K562 (cell line): ENCODE results near the gene MESP1. TPM values are rescaled to one million over a fixed set of nuclear protein-coding genes. Genes with fewer than 3 reads are reported as not detected.

Source experiments
- ATAC-seq: fragments of 200-7000 bp; cut with Tn5 transposase; 3 replicates; pipeline ENCODE4 v1.9.1; 2020; ENCODE audit warnings: moderate library complexity
- BruUV-seq: library from RNA; stranded (reverse); fragments of 400-500 nt; replicated peaks from 2 replicates; lab custom pipeline; 2021; lab: Mats Ljungman, UMichigan
- CTCF ChIA-PET: fragments of 300-600 bp; formaldehyde crosslinking; extraction: SDS; loops from one replicate; lab custom pipeline; 2021; ENCODE audit warnings: low intra/inter-chr PET ratio; lab: Yijun Ruan, JAX
- POLR2A ChIA-PET: fragments of 300-600, 350-650 bp; sonication (Branson Sonifier 250); formaldehyde crosslinking; extraction: SDS; loops from one replicate; lab custom pipeline; 2021; ENCODE audit warnings: antibody characterized with exemption, inconsistent platforms; lab: Yijun Ruan, JAX
- DNase-seq, 4 experiments: peaks; one replicate each; pipeline versions ENCODE4 v3.0.0 to v3.0.0-alpha.2; 2011 to 2018; ENCODE audit warnings: low spot score in 3 of 4, mixed read lengths in 3 of 4; ENCODE audit errors: extremely low read depth in 1 of 4
- FAIRE-seq: peaks from 2 replicates; lab custom pipeline; 2011; peaks lifted over from hg19 to GRCh38; lab: Jason Lieb, UNC
- H2AFZ ChIP-seq: 2 replicates; pipeline ENCODE4 v1.6.0; 2011; ENCODE audit warnings: low read depth, low read length, control low read depth, inconsistent platforms
- H3K27ac ChIP-seq: fragments of 200-600 bp; 3 replicates; pipeline ENCODE4 v1.8.0; 2011; ENCODE audit warnings: low read depth, mild to moderate bottlenecking, control low read depth, inconsistent platforms, low read length, moderate library complexity, mixed read lengths; ENCODE audit errors: extremely low read depth
- H3K27me3 ChIP-seq, 2 experiments: fragments of 300-600 bp in 1 of 2; 2 replicates in 1 of 2; 3 replicates in 1 of 2; pipeline versions ENCODE4 v1.6.0 to v1.8.0; 2011; ENCODE audit warnings: inconsistent platforms in 2 of 2, low read length in 2 of 2, mild to moderate bottlenecking in 1 of 2, mixed read lengths in 1 of 2, moderate library complexity in 1 of 2; ENCODE audit not compliant: control insufficient read depth in 2 of 2, insufficient read depth in 2 of 2
- H3K36me3 ChIP-seq: fragments of 300-600 bp; 3 replicates; pipeline ENCODE4 v1.8.0; 2011; ENCODE audit warnings: mild to moderate bottlenecking, low read length, inconsistent platforms; ENCODE audit not compliant: control insufficient read depth, insufficient read depth
- H3K4me1 ChIP-seq, 2 experiments: fragments of 200-600 bp in 1 of 2; replicated peaks in 1 of 2; 2 replicates in 1 of 2; 3 replicates in 1 of 2; pipeline versions ENCODE4 v1.5.1 to v1.8.0; 2011; ENCODE audit warnings: inconsistent platforms in 2 of 2, low read length in 2 of 2, mild to moderate bottlenecking in 1 of 2, mixed read lengths in 1 of 2, moderate library complexity in 1 of 2; ENCODE audit not compliant: control insufficient read depth in 2 of 2, insufficient read depth in 2 of 2
- H3K4me2 ChIP-seq: 2 replicates; pipeline ENCODE4 v1.6.1; 2011; ENCODE audit warnings: low read length, control low read depth, inconsistent platforms, mixed read lengths; ENCODE audit not compliant: insufficient read depth
- H3K4me3 ChIP-seq: fragments of 200-600 bp; sonication (generic), shearing (Covaris generic); 2 replicates; pipeline ENCODE4 v1.5.1; 2016; ENCODE audit warnings: control low read depth, inconsistent platforms
- H3K79me2 ChIP-seq: fragments of 200-600 bp; 3 replicates; pipeline ENCODE4 v1.8.0; 2011; ENCODE audit warnings: low read length, inconsistent platforms; ENCODE audit not compliant: control insufficient read depth, insufficient read depth
- H3K9ac ChIP-seq, 2 experiments: 2 replicates each; pipeline versions ENCODE4 v1.6.0 to v1.6.1; 2011; ENCODE audit warnings: low read depth in 2 of 2, low read length in 2 of 2, control low read depth in 1 of 2, inconsistent platforms in 1 of 2, mild to moderate bottlenecking in 1 of 2, mixed read lengths in 1 of 2; ENCODE audit not compliant: insufficient read depth in 1 of 2
- H3K9me1 ChIP-seq: one replicate; pipeline ENCODE4 v1.6.0; 2011; ENCODE audit warnings: inconsistent platforms, mild to moderate bottlenecking, low read length, moderate library complexity; ENCODE audit not compliant: control insufficient read depth, insufficient read depth
- H3K9me3 ChIP-seq: replicated peaks from 2 replicates; pipeline ENCODE4 v1.5.1; 2011; ENCODE audit warnings: low read depth, low read length, inconsistent platforms; ENCODE audit not compliant: control insufficient read depth, insufficient read depth
- H4K20me1 ChIP-seq: replicated peaks from 2 replicates; pipeline ENCODE4 v1.6.1; 2011; ENCODE audit warnings: low read length, inconsistent platforms, mixed read lengths; ENCODE audit not compliant: control insufficient read depth, insufficient read depth
- ARID2 ChIP-seq: fragments of 450-650 bp; IDR thresholded peaks from 2 replicates; pipeline ENCODE4 v1.6.1; 2017; ENCODE audit warnings: antibody characterized with exemption, mild to moderate bottlenecking
- BHLHE40 ChIP-seq: IDR thresholded peaks from 2 replicates; pipeline ENCODE4 v1.6.1; 2011; ENCODE audit warnings: low read length, improper control_type of control experiment
- CREBBP ChIP-seq: IDR thresholded peaks from one replicate; pipeline ENCODE4 v1.6.1; 2012; ENCODE audit warnings: low read depth, mild to moderate bottlenecking, control low read depth, inconsistent platforms, low read length
- FOS ChIP-seq: IDR thresholded peaks from 3 replicates; pipeline ENCODE4 v1.6.1; 2011; ENCODE audit not compliant: insufficient read length; ENCODE audit errors: extremely low read depth
- HCFC1 ChIP-seq: IDR thresholded peaks from 2 replicates; pipeline ENCODE4 v1.6.1; 2012; ENCODE audit warnings: low read depth, low read length, improper control_type of control experiment
- KHSRP ChIP-seq: fragments of 450-650 bp; IDR thresholded peaks from 2 replicates; pipeline ENCODE4 v1.6.1; 2017
- KLF16 ChIP-seq: IDR thresholded peaks from 2 replicates; pipeline ENCODE4 v1.6.1; 2016; ENCODE audit warnings: antibody characterized with exemption
- L3MBTL2 ChIP-seq: fragments of 450-650 bp; IDR thresholded peaks from 2 replicates; pipeline ENCODE4 v1.6.1; 2016; ENCODE audit warnings: mild to moderate bottlenecking, moderate library complexity
- RAD21 ChIP-seq, 2 experiments: fragments of 250-450 bp in 1 of 2; fragments of 450-650 bp in 1 of 2; sonication (Bioruptor Pico) in 1 of 2; formaldehyde crosslinking in 1 of 2; IDR thresholded peaks in 1 of 2; conservative IDR thresholded peaks in 1 of 2; 2 replicates each; pipeline versions ENCODE4 v1.4.0 to v1.8.0; 2020 to 2022; ENCODE audit warnings: mild to moderate bottlenecking in 2 of 2, moderate library complexity in 1 of 2
- RB1 ChIP-seq: fragments of 450-650 bp; IDR thresholded peaks from 2 replicates; pipeline ENCODE4 v1.6.1; 2017; ENCODE audit warnings: low read depth, mild to moderate bottlenecking
- TAF9B ChIP-seq: fragments of 450-650 bp; IDR thresholded peaks from 2 replicates; pipeline ENCODE4 v1.6.1; 2018; ENCODE audit warnings: mild to moderate bottlenecking; ENCODE audit not compliant: partially characterized antibody
- TBP ChIP-seq: optimal IDR thresholded peaks from 2 replicates; pipeline ENCODE3; 2011; ENCODE audit warnings: low read depth, low read length, improper control_type of control experiment
- TEAD4 ChIP-seq, 2 experiments: sonication (generic) in 1 of 2; formaldehyde crosslinking in 1 of 2; IDR thresholded peaks; 2 replicates each; pipeline versions ENCODE4 v1.6.1 to v1.8.0; 2012 to 2022; ENCODE audit warnings: borderline replicate concordance in 1 of 2, inconsistent platforms in 1 of 2, low read length in 1 of 2, mild to moderate bottlenecking in 1 of 2, missing genetic modification reagents in 1 of 2
- ZNF41 ChIP-seq: fragments of 250-450 bp; sonication (Bioruptor Pico); conservative IDR thresholded peaks from 2 replicates; pipeline ENCODE4 v1.4.0; 2020; ENCODE audit warnings: mild to moderate bottlenecking
- ZNF507 ChIP-seq: conservative IDR thresholded peaks from 2 replicates; pipeline ENCODE4 v1.6.1; 2017; ENCODE audit warnings: missing genetic modification characterization, missing compliant biosample characterization
- ZNF766 ChIP-seq: fragments of 200-800 bp; sonication (Bioruptor generic); conservative IDR thresholded peaks from 2 replicates; pipeline ENCODE4 v1.6.1; 2016; ENCODE audit warnings: missing genetic modification characterization, missing compliant biosample characterization
- ZNF77 ChIP-seq: fragments of 250-450 bp; sonication (Bioruptor Pico); IDR thresholded peaks from 2 replicates; pipeline ENCODE4 v1.5.0; 2020
- ZSCAN32 ChIP-seq: fragments of 450-650 bp; formaldehyde crosslinking; IDR thresholded peaks from 2 replicates; pipeline ENCODE4 v1.4.0; 2020; ENCODE audit warnings: mild to moderate bottlenecking, moderate library complexity
- WGBS: fragments of 100-300 bp; shearing (Covaris generic); methylation state at CpG from one replicate; pipeline ENCODE4 v1.1.6; 2016; ENCODE audit warnings: low coverage, mixed read lengths; ENCODE audit not compliant: insufficient coverage; ENCODE audit errors: missing lambda C conversion rate; 5-methylcytosine and 5-hydroxymethylcytosine counted together
- in situ Hi-C: fragments of 300-500 bp; cut with MboI; formaldehyde crosslinking; loops from 4 replicates; pipeline ENCODE4 v1.15.0; 2018; ENCODE audit warnings: inconsistent platforms, mixed read lengths
- intact Hi-C: fragments of 100-400 bp; cut with micrococcal nuclease; formaldehyde crosslinking; loops from 2 replicates; pipeline ENCODE4 v1.14.2; 2022
- polyA plus RNA-seq, 8 experiments: library from polyadenylated mRNA; depleted of rRNA in 4 of 8; stranded (reverse) in 5 of 8; unstranded in 3 of 8; fragments of >200 nt; fragmentation: Nextera tagmentation in 2 of 8; fragmentation: Illumina TruSeq in 1 of 8; extraction: Ambion mirVana in 2 of 8; extraction: Trizol in 1 of 8; gene quantifications; 2 replicates each; pipeline versions ENCODE4 v1.2.1 to v1.2.3, GENCODE V29; 2011 to 2014; ENCODE audit warnings: inconsistent platforms in 1 of 8, missing spikeins in 1 of 8
- total RNA-seq, 7 experiments: library from RNA; depleted of rRNA in 6 of 7; stranded (reverse); fragments of >200 nt in 6 of 7; fragmentation: Illumina TruSeq in 2 of 7; extraction: Trizol in 2 of 7; gene quantifications; 2 replicates each; pipeline versions ENCODE4 v1.2.1 to v1.2.3, GENCODE V29; 2011 to 2021; ENCODE audit warnings: low replicate concordance in 1 of 7
- TF ChIP-seq, protein P1 (sequence below), 2 experiments: fragments of 200-800 bp in 1 of 2; sonication (Bioruptor generic) in 1 of 2; sonication (generic) in 1 of 2; formaldehyde crosslinking in 1 of 2; IDR thresholded peaks in 1 of 2; conservative IDR thresholded peaks in 1 of 2; 2 replicates each; pipeline versions ENCODE4 v1.5.0 to v1.6.1; 2016 to 2020; ENCODE audit warnings: missing compliant biosample characterization in 1 of 2, missing genetic modification characterization in 1 of 2, missing genetic modification reagents in 1 of 2
- TF ChIP-seq, protein P2 (sequence below): fragments of 250-450 bp; sonication (Bioruptor Pico); IDR thresholded peaks from 2 replicates; pipeline ENCODE4 v1.9.0; 2021; ENCODE audit warnings: mild to moderate bottlenecking
- TF ChIP-seq, protein P3 (sequence below): sonication (generic); formaldehyde crosslinking; IDR thresholded peaks from 2 replicates; pipeline ENCODE4 v1.8.0; 2022; ENCODE audit warnings: mild to moderate bottlenecking, missing genetic modification reagents

MESP1 gene
- total and polyA plus RNA-seq, 9 of the 15 experiments (the other 6 are each of a cell fraction or from before 2014, with no cell fraction given) = 0.14 to 1.1 (median 0.36) TPM; not detected in 4

DNA sequence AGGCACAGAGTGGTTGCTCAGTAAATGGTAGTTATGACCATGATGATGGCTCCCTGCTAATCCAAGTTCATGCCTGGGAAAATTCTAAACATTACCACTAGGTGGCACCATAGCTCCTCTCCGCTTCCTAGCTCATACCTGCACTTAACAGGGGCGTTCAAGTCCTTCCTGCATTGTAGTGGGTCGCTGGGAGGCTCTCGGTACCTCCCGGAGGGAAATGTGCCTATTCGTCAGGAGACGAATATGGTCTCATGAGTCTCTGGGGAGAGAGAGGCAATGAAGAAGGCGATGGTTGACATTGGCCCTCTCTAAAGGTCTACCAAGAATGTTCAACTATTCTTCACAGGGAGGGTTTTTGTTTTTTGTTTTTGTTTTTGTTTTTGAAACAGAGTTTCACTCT lies 10.9 kb downstream of the MESP1 start:
- no peak overlapping the region for H3K9ac ChIP-seq
- no peaks in the 10 kb centered on the region for H4K20me1 ChIP-seq
- intact Hi-C loops = loop anchor here (1.0 to 10.0 kb wide), 5 partner anchors 148 to 545 kb away; no protein-coding TSS in a partner anchor
- no peaks in the 10 kb centered on the region for H3K9me1 ChIP-seq
- ChIA-PET CTCF (interaction anchor here (0.6 to 2.3 kb wide), 6 partner anchors 135 to 387 kb away, joined by 3 to 11 read pairs (median 6); no protein-coding TSS in a partner anchor), POLR2A (interaction anchor here (0.6 to 1.0 kb wide), 5 partner anchors 10 to 346 kb away, joined by 3 to 5 read pairs (median 3); partner anchors contain the start of gene AP3S2)
- no peak overlapping the region for H3K27ac ChIP-seq
- peak; percentile 77 to 81 (median 78) for DNase-seq
- H3K9me3 ChIP-seq = no peaks in the 10 kb centered on the region
- in situ Hi-C loops = no loop called here
- no peaks in the 10 kb centered on the region for H3K79me2 ChIP-seq
- H2AFZ ChIP-seq = peak overlapping the region; percentile 88
- FAIRE-seq = peak; percentile 99
- H3K4me2 ChIP-seq = peak overlapping the region; percentile 65
- H3K4me3 ChIP-seq = no peak overlapping the region
- H3K27me3 ChIP-seq = peaks cover 14 to 51% of the 10 kb centered on the region in 2 experiments; a peak in 3 of 5 replicates
- no TSS peak for BruUV-seq
- H3K4me1 ChIP-seq = no peaks in the 10 kb centered on the region; a peak in 1 of 5 replicates
- 0% methylated on average over 8 of the region's 8 CpGs for WGBS
- peak; percentile 95 for ATAC-seq
- no peaks in the 10 kb centered on the region for H3K36me3 ChIP-seq
- no peak for TF ChIP-seq CREBBP
- TF ChIP-seq BHLHE40 = 0 out of 2 replicates have a peak, but pooled peaks have one; percentile 24
- no peak for TF ChIP-seq ZNF507
- no peak for TF ChIP-seq TAF9B
- TF ChIP-seq KLF16 = peak; percentile 44; the same call in 1 of the 2 replicates
- TF ChIP-seq TEAD4 (IDR thresholded peaks at IDR 0.05; ENCODE audit: low read length) = peak; percentile 18; the same call in 1 of the 2 replicates
- no peak for TF ChIP-seq TEAD4 (CRISPR knock-in tag; IDR thresholded peaks at IDR 0.05; ENCODE audit: borderline replicate concordance)
- TF ChIP-seq KHSRP = no peak
- TF ChIP-seq, protein P1, sequence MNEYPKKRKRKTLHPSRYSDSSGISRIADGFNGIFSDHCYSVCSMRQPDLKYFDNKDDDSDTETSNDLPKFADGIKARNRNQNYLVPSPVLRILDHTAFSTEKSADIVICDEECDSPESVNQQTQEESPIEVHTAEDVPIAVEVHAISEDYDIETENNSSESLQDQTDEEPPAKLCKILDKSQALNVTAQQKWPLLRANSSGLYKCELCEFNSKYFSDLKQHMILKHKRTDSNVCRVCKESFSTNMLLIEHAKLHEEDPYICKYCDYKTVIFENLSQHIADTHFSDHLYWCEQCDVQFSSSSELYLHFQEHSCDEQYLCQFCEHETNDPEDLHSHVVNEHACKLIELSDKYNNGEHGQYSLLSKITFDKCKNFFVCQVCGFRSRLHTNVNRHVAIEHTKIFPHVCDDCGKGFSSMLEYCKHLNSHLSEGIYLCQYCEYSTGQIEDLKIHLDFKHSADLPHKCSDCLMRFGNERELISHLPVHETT (CRISPR knock-in tag; conservative IDR thresholded peaks at IDR 0.05 in 1 of 2, IDR thresholded peaks at IDR 0.05 in 1 of 2) = no peak
- TF ChIP-seq, protein P2, sequence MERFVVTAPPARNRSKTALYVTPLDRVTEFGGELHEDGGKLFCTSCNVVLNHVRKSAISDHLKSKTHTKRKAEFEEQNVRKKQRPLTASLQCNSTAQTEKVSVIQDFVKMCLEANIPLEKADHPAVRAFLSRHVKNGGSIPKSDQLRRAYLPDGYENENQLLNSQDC (CRISPR knock-in tag) = no peak
- TF ChIP-seq, protein P3, sequence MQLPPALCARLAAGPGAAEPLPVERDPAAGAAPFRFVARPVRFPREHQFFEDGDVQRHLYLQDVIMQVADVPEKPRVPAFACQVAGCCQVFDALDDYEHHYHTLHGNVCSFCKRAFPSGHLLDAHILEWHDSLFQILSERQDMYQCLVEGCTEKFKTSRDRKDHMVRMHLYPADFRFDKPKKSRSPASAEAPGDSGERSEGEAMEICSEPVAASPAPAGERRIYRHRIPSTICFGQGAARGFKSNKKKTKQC (CRISPR knock-in tag) = no peak
- peak; percentile 23; the same call in 1 of the 2 replicates for TF ChIP-seq L3MBTL2
- peak; percentile 83 to 91 for TF ChIP-seq RAD21 (CRISPR knock-in tag; conservative IDR thresholded peaks at IDR 0.05 in 1 of 2, IDR thresholded peaks at IDR 0.05 in 1 of 2)
- 0 out of 2 replicates have a peak, but pooled peaks have one; percentile 24 for TF ChIP-seq ARID2
- TF ChIP-seq HCFC1 = 0 out of 2 replicates have a peak, but pooled peaks have one; percentile 22
- TF ChIP-seq ZNF41 (CRISPR knock-in tag) = no peak
- peak; percentile 46; the same call in 1 of the 2 replicates for TF ChIP-seq RB1
- no peak for TF ChIP-seq FOS
- no peak for TF ChIP-seq ZNF766 (CRISPR knock-in tag)
- no peak for TF ChIP-seq ZSCAN32 (CRISPR knock-in tag)
- no peak for TF ChIP-seq ZNF77 (CRISPR knock-in tag)
- peak; percentile 17 for TF ChIP-seq TBP
